ENCODE data around the gene MGAT5.

GRCh38 chr2:134244587-134244986 is 9.3 kb upstream of the MGAT5 start:
- no peak for TF ChIP-seq EP300 (IDR thresholded peaks at IDR 0.05)
- TF ChIP-seq CTCF (IDR thresholded peaks at IDR 0.05) = no peak
- no peak for TF ChIP-seq POLR2AphosphoS5 (IDR thresholded peaks at IDR 0.05)
- no peak for TF ChIP-seq POLR2A (IDR thresholded peaks at IDR 0.05)
